MCF 10A (cell line): ENCODE results near the gene MSANTD3. TPM values are rescaled to one million over a fixed set of nuclear protein-coding genes. Genes with fewer than 3 reads are reported as not detected.
"Not testable (repeated sequence)": the region's sequence is repeated elsewhere in the genome, so short reads cannot be mapped to it uniquely, and the experiment has no call there.

Experiments used
- BruUV-seq: library from RNA; stranded (reverse); fragments of 400-500 nt; replicated peaks from 2 replicates; lab custom pipeline; 2021; lab: Mats Ljungman, UMichigan
- CTCF ChIA-PET: fragments of 300-600 bp; sonication (Branson Sonifier 250); formaldehyde crosslinking; extraction: SDS; loops from one replicate; lab custom pipeline; 2021; ENCODE audit warnings: antibody characterized with exemption, inconsistent platforms; lab: Yijun Ruan, JAX
- POLR2A ChIA-PET: fragments of 300-600, 350-650 bp; sonication (Branson Sonifier 250); formaldehyde crosslinking; extraction: SDS; loops from one replicate; lab custom pipeline; 2020; ENCODE audit warnings: antibody characterized with exemption, inconsistent platforms; lab: Yijun Ruan, JAX
- DNase-seq: peaks from one replicate; pipeline ENCODE4 v3.0.0-alpha.2; 2018; ENCODE audit not compliant: unreplicated experiment
- H3K27ac Mint-ChIP-seq: one replicate; pipeline ENCODE4 v1.8.0; 2022; ENCODE audit warnings: mild to moderate bottlenecking, low read depth, mixed read lengths; ENCODE audit not compliant: unreplicated experiment
- H3K27me3 Mint-ChIP-seq: one replicate; pipeline ENCODE4 v1.8.0; 2022; ENCODE audit warnings: mixed read lengths; ENCODE audit not compliant: insufficient read depth, unreplicated experiment
- H3K36me3 Mint-ChIP-seq: one replicate; pipeline ENCODE4 v1.8.0; 2022; ENCODE audit warnings: mild to moderate bottlenecking, moderate library complexity, mixed read lengths; ENCODE audit not compliant: insufficient read depth, unreplicated experiment
- H3K4me1 Mint-ChIP-seq: one replicate; pipeline ENCODE4 v1.8.0; 2022; ENCODE audit warnings: mixed read lengths; ENCODE audit not compliant: insufficient read depth, unreplicated experiment
- H3K4me3 Mint-ChIP-seq: one replicate; pipeline ENCODE4 v1.8.0; 2022; ENCODE audit warnings: mild to moderate bottlenecking, moderate library complexity, mixed read lengths; ENCODE audit not compliant: unreplicated experiment
- H3K9me3 Mint-ChIP-seq: one replicate; pipeline ENCODE4 v1.8.0; 2022; ENCODE audit warnings: mixed read lengths; ENCODE audit not compliant: unreplicated experiment
- CTCF ChIP-seq: fragments of 200-600 bp; IDR thresholded peaks from one replicate; pipeline ENCODE4 v1.8.0; 2022; ENCODE audit warnings: antibody characterized with exemption, mild to moderate bottlenecking; ENCODE audit not compliant: unreplicated experiment
- intact Hi-C: fragments of 100-400 bp; cut with micrococcal nuclease; formaldehyde crosslinking; loops from 2 replicates; pipeline ENCODE4 v1.14.1; 2022
- total RNA-seq: library from RNA; stranded (reverse); gene quantifications from 2 replicates; pipeline ENCODE4 v1.2.3, GENCODE V29; 2022

MSANTD3 gene
- total RNA-seq, 1 experiment from 2014 or later = 41.3 TPM

- Mint-ChIP-seq H3K27me3 (peaks cover 7% of the 10 kb centered on the region), H3K9me3 (peaks cover 9% of the 10 kb centered on the region), H3K4me1 (peaks cover 6% of the 10 kb centered on the region), H3K27ac (no peak overlapping the region), H3K36me3 (no peaks in the 10 kb centered on the region), H3K4me3 (no peak overlapping the region)
- no peak for DNase-seq
- CTCF ChIA-PET = interaction anchor here (0.6 kb wide), 1 partner anchor 13 kb away, joined by 3 read pairs; no protein-coding TSS in a partner anchor
- no peak for TF ChIP-seq CTCF
- no TSS peak for BruUV-seq
- intact Hi-C loops = no loop called here
- POLR2A ChIA-PET = interaction anchor here (0.9 kb wide), 1 partner anchor 12 kb away, joined by 5 read pairs; no protein-coding TSS in a partner anchor
Measured at GRCh38 chr9:100413839-100414420, 13.0 kb upstream of the MSANTD3 start.

GRCh38 chr9:100417815-100418214 lies 9.1 kb upstream of the MSANTD3 start:
- no TSS peak for BruUV-seq
- Mint-ChIP-seq H3K27me3 (peaks cover 7% of the 10 kb centered on the region), H3K27ac (no peak overlapping the region), H3K9me3 (no peaks in the 10 kb centered on the region), H3K4me3 (no peak overlapping the region), H3K36me3 (no peaks in the 10 kb centered on the region), H3K4me1 (no peaks in the 10 kb centered on the region)
- intact Hi-C loops = no loop called here
- ChIA-PET POLR2A (no interaction called here), CTCF (interaction anchor here (0.6 to 1.4 kb wide), 3 partner anchors 10 to 58 kb away, joined by 3 to 5 read pairs (median 4); no protein-coding TSS in a partner anchor)
- DNase-seq = no peak
- no peak for TF ChIP-seq CTCF

GRCh38 chr9:100419166-100419565 lies 7.8 kb upstream of the MSANTD3 start:
- Mint-ChIP-seq H3K9me3 (no peaks in the 10 kb centered on the region), H3K27ac (no peak overlapping the region), H3K4me3 (no peak overlapping the region), H3K36me3 (no peaks in the 10 kb centered on the region), H3K27me3 (peaks cover 7% of the 10 kb centered on the region), H3K4me1 (no peaks in the 10 kb centered on the region)
- CTCF ChIA-PET = interaction anchor here (1.0 to 1.5 kb wide), 5 partner anchors 8 to 177 kb away, joined by 3 to 6 read pairs (median 4); no protein-coding TSS in a partner anchor
- TF ChIP-seq CTCF = no peak
- DNase-seq = no peak
- intact Hi-C loops = no loop called here
- POLR2A ChIA-PET = no interaction called here
- BruUV-seq = no TSS peak

GRCh38 chr9:100421116-100421515 lies 5.8 kb upstream of the MSANTD3 start:
- H3K36me3 Mint-ChIP-seq, POLR2A ChIA-PET, H3K27me3 Mint-ChIP-seq, intact Hi-C loops, H3K9me3 Mint-ChIP-seq, H3K4me3 Mint-ChIP-seq, H3K27ac Mint-ChIP-seq, DNase-seq, H3K4me1 Mint-ChIP-seq, BruUV-seq: not testable (repeated sequence)
- CTCF ChIA-PET = interaction anchor here (0.6 kb wide), 1 partner anchor 173 kb away, joined by 3 read pairs; no protein-coding TSS in a partner anchor
